D721Med (cell line): Measurements from ENCODE around the gene MAGEF1.

Experiments
- DNase-seq: peaks from one replicate; pipeline ENCODE4 v3.0.0; 2011; ENCODE audit warnings: low spot score; ENCODE audit not compliant: insufficient read length
- FAIRE-seq: peaks from 2 replicates; lab custom pipeline; 2011; peaks lifted over from hg19 to GRCh38; lab: Jason Lieb, UNC
- CTCF ChIP-seq: IDR thresholded peaks from 2 replicates; pipeline ENCODE4 v1.5.1; 2012; ENCODE audit warnings: mild to moderate bottlenecking, control low read depth; ENCODE audit not compliant: insufficient read depth; ENCODE audit errors: missing control alignments

Gene MAGEF1

DNA sequence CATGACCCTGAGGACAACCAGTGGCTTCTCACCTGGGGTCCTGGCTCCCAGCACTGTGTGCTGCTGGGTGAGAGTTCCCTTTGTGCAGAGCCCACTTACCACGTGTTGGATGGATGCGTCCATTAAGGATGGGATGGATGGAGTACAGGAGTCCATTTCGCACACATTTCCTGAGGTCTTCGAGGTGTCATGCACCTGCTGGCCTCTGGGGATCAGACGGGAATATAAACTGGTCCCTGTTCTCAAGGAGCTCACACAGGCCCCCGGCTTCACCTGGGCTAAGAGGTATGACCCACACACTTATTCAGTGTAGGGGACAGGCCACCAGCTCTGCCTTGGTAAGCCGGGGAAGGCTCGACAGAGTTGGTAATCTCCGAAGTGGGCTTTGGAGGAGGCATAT lies 39.5 kb downstream of the MAGEF1 start:
- FAIRE-seq, result no peak
- no peak for TF ChIP-seq CTCF
- no peak for DNase-seq

- TF ChIP-seq CTCF, result no peak
- DNase-seq (no peak), FAIRE-seq (no peak)
Observed at GRCh38 chr3:184670091-184670602, 41.7 kb downstream of the MAGEF1 start.

GRCh38 chr3:184669578-184669977 lies 42.3 kb downstream of the MAGEF1 start:
- DNase-seq (no peak), FAIRE-seq (no peak)

GRCh38 chr3:184666442-184666841 lies 45.4 kb downstream of the MAGEF1 start:
- DNase-seq (no peak), FAIRE-seq (no peak)
- no peak for TF ChIP-seq CTCF

More at GRCh38 chr3:184669578-184669977, 42.3 kb downstream of the MAGEF1 start:
- no peak for TF ChIP-seq CTCF

DNA sequence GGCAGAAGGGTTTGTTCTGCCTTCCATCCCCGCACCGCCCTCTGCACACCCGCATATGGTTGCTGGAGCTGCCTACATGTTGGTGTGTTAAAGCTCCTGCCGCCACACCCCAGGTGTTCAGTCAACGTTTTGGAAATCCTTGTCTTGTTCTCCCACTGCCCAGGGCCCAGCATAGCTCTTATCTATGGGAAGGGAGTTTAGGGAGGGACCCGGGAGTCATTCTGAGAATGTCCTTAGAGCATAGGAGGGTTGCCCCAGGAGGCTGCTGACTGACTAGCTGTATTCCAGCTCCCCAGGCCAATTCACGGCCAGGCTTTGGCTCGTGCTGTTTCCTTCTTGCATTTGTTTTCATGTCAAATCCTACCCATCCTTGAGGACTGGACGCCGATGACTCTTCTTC lies 46.8 kb downstream of the MAGEF1 start:
- no peak for FAIRE-seq
- TF ChIP-seq CTCF, result no peak
- no peak for DNase-seq

DNA sequence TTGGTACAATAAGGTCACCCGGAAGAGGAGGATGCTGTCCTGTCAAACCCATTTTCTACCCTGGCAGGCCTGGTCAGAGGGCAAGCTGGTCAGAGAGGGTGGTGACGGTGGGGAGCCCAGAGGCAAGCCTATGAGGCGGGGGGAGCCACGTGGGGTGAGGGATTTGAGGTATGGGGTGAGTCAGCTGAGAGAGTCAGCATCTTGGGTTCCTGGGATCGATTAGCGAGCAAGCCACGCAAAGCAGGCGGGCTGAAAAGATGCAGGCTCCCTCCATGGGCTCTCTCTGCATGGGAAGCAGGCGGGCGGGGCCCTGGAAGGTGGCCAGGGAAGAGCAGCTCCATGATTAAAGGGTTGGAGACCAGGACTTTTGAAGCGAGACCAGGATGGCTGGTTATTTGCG lies 48.1 kb downstream of the MAGEF1 start:
- DNase-seq (no peak), FAIRE-seq (no peak)

More for the DNA sequence above, 48.1 kb downstream of the MAGEF1 start:
- no peak for TF ChIP-seq CTCF
